HG03457 (cell line): ENCODE results near the gene NGF.
"Not testable (repeated sequence)": the region's sequence is repeated elsewhere in the genome, so short reads cannot be mapped to it uniquely, and the experiment has no call there.

Experiments
- ATAC-seq: cut with Tn5 transposase; IDR thresholded peaks from one replicate; pipeline ENCODE4 v1.9.1; 2021; ENCODE audit warnings: moderate number of reproducible peaks; ENCODE audit not compliant: unreplicated experiment

The NGF gene

GRCh38 chr1:115310581-115311473 lies 27.2 kb downstream of the NGF start:
- ATAC-seq: no peak

DNA sequence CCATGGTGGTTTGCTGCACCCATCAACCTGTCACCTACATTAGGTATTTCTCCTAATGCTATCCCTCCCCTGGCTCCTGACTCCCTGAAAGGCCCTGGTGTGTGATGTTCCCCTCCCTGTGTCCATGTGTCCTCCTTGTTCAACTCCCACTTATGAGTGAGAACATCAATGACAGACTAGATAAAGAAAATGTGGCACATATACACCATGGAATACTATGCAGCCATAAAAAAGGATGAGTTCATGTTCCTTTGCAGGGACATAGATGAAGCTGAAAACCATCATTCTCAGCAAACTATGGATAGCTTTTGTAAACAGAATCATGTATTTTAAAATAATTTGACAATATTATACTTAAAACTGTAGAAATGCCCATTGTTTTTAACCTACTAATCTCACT lies 28.5 kb downstream of the NGF start:
- not testable (repeated sequence) for ATAC-seq

- ATAC-seq: no peak
Measured at GRCh38 chr1:115308969-115309368, 29.1 kb downstream of the NGF start.

DNA sequence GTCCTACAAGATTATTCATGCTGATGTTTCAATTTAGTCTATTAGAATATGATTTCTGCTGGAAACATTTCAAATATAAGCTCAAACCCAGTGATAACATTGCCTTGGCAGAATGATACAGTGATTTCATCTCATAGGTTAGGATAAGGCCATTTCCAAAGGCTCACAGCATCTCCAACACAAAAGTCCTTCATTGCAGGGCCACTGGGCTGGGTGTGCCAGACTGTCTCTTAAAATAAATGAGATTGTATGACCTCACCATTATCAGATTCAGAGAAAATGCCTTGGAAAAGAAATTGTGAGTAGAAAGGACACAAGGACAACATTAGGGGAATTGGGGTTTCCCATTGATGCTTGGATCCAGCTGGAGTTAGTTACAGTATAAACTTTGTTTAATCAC lies 30.4 kb downstream of the NGF start:
- no peak for ATAC-seq

- no peak for ATAC-seq
Measured at GRCh38 chr1:115306146-115306545, 31.9 kb downstream of the NGF start.

- no peak for ATAC-seq
Measured at GRCh38 chr1:115303364-115303763, 34.7 kb downstream of the NGF start.

GRCh38 chr1:115302390-115302961 lies 35.6 kb downstream of the NGF start:
- ATAC-seq: no peak

- ATAC-seq: no peak
Measured at GRCh38 chr1:115301438-115302020, 36.5 kb downstream of the NGF start.

DNA sequence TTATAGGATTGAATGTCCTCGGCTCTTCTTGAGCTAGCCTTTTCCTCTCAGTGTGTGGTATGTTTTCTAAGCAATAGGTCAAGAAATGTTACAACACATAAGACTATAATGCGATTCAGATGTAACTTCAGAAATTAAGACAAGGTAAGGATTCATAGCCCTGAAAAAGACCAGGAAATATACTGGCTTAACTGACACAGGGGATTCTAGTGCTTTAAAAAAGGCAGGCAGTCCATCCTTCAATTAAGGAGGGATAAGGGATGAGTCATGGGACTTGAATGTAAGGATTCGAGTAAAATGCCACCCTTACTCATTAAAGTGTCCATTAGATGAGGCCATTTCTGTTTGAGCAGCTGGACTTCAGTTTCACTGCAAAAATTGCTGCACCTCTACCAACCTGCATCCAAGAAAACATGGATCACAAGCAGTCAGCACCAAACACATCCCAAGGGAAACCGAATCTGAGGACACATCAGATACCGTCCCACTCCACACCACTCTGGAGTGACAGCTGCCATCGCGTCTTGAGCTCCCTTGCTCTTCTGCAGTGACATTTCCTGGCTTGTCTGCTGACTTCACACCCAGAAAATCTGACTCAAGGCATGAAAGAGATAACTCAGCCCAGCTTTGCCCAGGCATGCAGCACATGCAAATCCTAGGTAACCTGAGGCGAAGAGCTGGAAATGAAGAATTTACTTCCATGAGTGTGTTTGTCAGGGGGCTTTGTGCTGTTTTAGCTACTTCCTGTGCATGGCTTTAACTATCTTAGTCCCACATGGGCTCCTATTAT lies 37.8 kb downstream of the NGF start:
- ATAC-seq: no peak

- ATAC-seq: no peak
Measured at GRCh38 chr1:115299266-115299665, 38.8 kb downstream of the NGF start.

- ATAC-seq: peak; percentile 63
Measured at GRCh38 chr1:115296981-115297380, 41.1 kb downstream of the NGF start.

GRCh38 chr1:115295904-115296696 lies 41.9 kb downstream of the NGF start:
- no peak for ATAC-seq

- no peak for ATAC-seq
Measured at GRCh38 chr1:115293899-115294298, 44.1 kb downstream of the NGF start.

- no peak for ATAC-seq
Measured at GRCh38 chr1:115293006-115293405, 45.0 kb downstream of the NGF start.

- ATAC-seq: no peak
Measured at GRCh38 chr1:115291741-115292140, 46.3 kb downstream of the NGF start.

DNA sequence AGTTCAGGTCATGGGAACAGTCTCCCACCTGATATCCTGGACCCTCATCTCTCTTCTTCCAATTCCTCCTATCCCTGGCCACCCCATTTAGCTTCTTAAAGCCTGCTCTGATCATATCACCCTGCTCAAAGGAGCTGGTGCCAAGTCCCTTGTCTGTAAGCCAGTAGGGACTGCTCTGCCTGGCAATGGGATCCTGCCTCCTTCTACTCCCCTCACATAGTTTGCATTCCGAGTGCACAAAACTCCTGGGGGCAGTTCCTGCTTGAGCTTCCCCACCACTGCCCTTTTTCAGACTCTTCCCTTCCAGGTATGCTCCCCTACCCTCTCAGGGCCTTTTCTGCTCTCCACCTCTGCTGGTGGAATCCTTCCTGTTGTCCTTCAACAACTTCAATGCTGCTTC lies 48.1 kb downstream of the NGF start:
- no peak for ATAC-seq

DNA sequence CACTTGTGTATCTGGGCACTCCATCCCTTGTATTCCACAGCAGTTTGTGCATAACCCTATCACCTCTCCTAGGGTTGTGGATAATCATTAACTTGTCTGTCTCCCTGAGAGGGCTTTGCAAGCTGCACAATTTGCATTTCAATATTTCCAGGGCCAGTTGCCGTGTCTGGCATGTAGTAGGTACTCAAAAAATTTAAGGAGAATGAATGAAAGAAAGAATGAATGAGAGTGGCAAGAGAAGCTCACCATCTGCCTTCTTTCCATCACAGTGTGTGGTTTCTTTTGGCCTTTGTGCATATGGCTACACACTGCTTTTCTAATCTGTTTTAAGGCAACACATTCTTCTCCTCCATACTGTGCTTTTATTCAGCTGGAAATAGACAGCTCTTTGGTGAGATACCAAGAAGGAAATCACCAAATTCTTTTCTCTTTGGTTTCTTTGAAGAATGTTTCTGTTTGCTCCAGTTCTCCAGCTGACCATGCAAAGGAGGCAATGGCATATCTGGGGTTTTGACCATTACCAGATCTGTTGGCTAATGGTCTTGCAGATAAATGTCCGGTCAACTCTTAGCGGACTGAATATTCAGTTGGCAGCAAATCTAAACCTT lies 49.4 kb downstream of the NGF start:
- ATAC-seq: no peak

DNA sequence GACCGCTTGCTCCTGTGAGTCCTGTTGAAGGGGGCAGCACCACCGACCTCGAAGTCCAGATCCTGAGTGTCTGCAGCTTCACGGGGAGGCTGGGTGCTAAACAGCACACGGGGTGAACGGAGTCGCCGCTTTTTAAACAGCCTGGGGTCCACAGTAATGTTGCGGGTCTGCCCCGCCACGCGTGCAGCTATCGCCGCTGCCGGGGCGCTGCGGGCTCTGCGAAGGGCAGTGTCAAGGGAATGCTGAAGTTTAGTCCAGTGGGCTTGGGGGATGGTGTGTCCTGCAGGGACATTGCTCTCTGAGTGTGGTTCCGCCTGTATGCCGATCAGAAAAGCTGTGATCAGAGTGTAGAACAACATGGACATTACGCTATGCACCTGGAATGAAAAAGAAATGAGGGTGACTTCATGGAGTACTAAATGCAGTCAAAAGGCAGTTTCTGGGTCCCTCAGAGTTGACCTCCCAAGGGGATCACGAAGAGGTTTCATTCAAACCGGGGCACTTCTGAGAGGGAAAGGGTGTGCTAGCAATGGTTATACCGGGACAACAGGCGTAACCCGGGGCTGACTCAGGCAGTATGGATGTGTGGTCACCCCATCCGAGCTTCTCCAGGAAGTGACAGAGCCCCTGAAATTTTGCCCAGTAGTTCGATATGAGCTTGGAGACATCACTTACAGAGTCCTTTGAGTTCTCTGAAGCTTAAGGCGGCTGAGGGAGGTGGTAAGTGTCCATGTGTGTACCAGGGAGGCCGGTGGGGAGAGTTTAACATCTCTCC lies 51.4 kb downstream of the NGF start:
- no peak for ATAC-seq

DNA sequence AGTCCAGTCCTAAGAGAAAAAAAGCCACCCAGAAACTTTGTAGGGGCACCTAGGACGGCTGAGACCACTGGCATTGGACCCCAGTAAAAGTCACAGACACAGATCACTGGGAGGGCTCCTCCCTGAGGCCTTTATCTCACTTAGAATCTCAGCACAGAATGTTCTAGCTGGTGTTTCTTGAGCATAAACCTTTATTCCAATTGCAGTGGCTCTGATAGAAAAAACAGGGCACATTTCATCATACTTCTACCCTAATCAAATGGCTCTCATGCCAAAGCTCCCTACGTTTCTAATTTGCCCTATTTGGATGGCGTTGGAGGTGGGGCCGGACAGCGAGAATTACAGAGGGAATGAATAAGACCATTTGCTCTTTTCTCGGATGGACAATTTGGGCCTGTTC lies 53.8 kb downstream of the NGF start:
- ATAC-seq: no peak
